ENCODE results near the gene CRIM1.

The CRIM1 gene

DNA sequence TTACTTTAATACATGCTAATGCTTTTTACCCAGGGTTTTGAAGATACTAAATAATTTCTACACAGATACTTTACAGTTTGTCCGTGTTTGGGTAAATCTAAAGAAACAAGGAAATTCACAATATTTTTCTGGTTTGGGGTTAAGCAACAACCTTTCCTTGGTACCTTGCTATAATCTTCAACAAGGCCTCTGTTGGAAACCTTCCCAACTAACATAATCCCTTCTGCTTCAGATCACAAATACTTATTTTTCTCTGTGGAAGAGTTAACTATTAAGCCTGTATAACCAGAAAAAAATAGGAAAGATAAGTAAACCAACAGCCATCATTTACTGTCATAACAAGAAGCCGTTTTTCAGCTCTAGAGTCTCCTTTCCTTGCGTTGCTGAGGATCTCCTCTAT is 227.4 kb downstream of the CRIM1 start:
- Mint-ChIP-seq H3K4me3 (no peak overlapping the region), H3K9me3 (no peaks in the 10 kb centered on the region), H3K4me1 (no peaks in the 10 kb centered on the region), H3K27me3 (ENCODE audit: low read depth, poor library complexity) (peaks cover 7% of the 10 kb centered on the region), H3K27ac (no peak overlapping the region), H3K36me3 (ENCODE audit: low read depth) (peaks cover 96% of the 10 kb centered on the region)
- TF ChIP-seq CTCF (IDR thresholded peaks at IDR 0.05): no peak
- DNase-seq: no peak

- H3K9me3 Mint-ChIP-seq: no peaks in the 10 kb centered on the region
- peak overlapping the region; percentile 13 for H3K27ac Mint-ChIP-seq
- no peak for TF ChIP-seq CTCF (IDR thresholded peaks at IDR 0.05)
- no peak overlapping the region for H3K4me3 Mint-ChIP-seq
- peaks cover 4% of the 10 kb centered on the region for H3K4me1 Mint-ChIP-seq
- H3K27me3 Mint-ChIP-seq (ENCODE audit: low read depth, poor library complexity): peaks cover 7% of the 10 kb centered on the region
- no peak for DNase-seq
- H3K36me3 Mint-ChIP-seq (ENCODE audit: low read depth): peaks cover 89% of the 10 kb centered on the region
Measured at GRCh38 chr2:36584148-36584794, 228.7 kb downstream of the CRIM1 start.

GRCh38 chr2:36586672-36587071 is 231.1 kb downstream of the CRIM1 start:
- Mint-ChIP-seq H3K4me1 (peaks cover 18% of the 10 kb centered on the region), H3K36me3 (ENCODE audit: low read depth) (peaks cover 72% of the 10 kb centered on the region)

GRCh38 chr2:36587101-36587500 is 231.5 kb downstream of the CRIM1 start:
- DNase-seq: no peak
- Mint-ChIP-seq H3K9me3 (no peaks in the 10 kb centered on the region), H3K36me3 (ENCODE audit: low read depth) (peaks cover 68% of the 10 kb centered on the region), H3K27me3 (ENCODE audit: low read depth, poor library complexity) (peaks cover 3% of the 10 kb centered on the region), H3K27ac (no peak overlapping the region), H3K4me1 (peaks cover 21% of the 10 kb centered on the region), H3K4me3 (no peak overlapping the region)
- TF ChIP-seq CTCF (IDR thresholded peaks at IDR 0.05): no peak

More at GRCh38 chr2:36586672-36587071, 231.1 kb downstream of the CRIM1 start:
- DNase-seq: no peak
- Mint-ChIP-seq H3K4me3 (no peak overlapping the region), H3K9me3 (no peaks in the 10 kb centered on the region), H3K27ac (no peak overlapping the region), H3K27me3 (ENCODE audit: low read depth, poor library complexity) (peaks cover 3% of the 10 kb centered on the region)
- TF ChIP-seq CTCF (IDR thresholded peaks at IDR 0.05): no peak

- Mint-ChIP-seq H3K36me3 (ENCODE audit: low read depth) (peaks cover 63% of the 10 kb centered on the region), H3K9me3 (no peaks in the 10 kb centered on the region), H3K4me1 (peaks cover 21% of the 10 kb centered on the region), H3K4me3 (no peak overlapping the region), H3K27ac (no peak overlapping the region), H3K27me3 (ENCODE audit: low read depth, poor library complexity) (peaks cover 3% of the 10 kb centered on the region)
- no peak for TF ChIP-seq CTCF (IDR thresholded peaks at IDR 0.05)
- no peak for DNase-seq
Measured at GRCh38 chr2:36587556-36587955, 232.0 kb downstream of the CRIM1 start.

- H3K36me3 Mint-ChIP-seq (ENCODE audit: low read depth): peaks cover 60% of the 10 kb centered on the region
- peaks cover 3% of the 10 kb centered on the region for H3K27me3 Mint-ChIP-seq (ENCODE audit: low read depth, poor library complexity)
- H3K9me3 Mint-ChIP-seq: peaks cover 4% of the 10 kb centered on the region
- peaks cover 31% of the 10 kb centered on the region for H3K4me1 Mint-ChIP-seq
- no peak for DNase-seq
- peak overlapping the region; percentile 81 for H3K27ac Mint-ChIP-seq
- H3K4me3 Mint-ChIP-seq: no peak overlapping the region
- no peak for TF ChIP-seq CTCF (IDR thresholded peaks at IDR 0.05)
Measured at GRCh38 chr2:36589230-36589630, 233.7 kb downstream of the CRIM1 start.
